Keratinocyte (primary cell): ENCODE results near the gene ZRANB1.

ENCODE experiments used
- EZH2 ChIP-seq: IDR thresholded peaks from one replicate; pipeline ENCODE4 v1.6.1; 2012; ENCODE audit warnings: inconsistent platforms, mild to moderate bottlenecking, low read length, moderate library complexity
- TF ChIP-seq, protein P1 (sequence below), 3 experiments: IDR thresholded peaks in 1 of 3; conservative IDR thresholded peaks in 1 of 3; optimal IDR thresholded peaks in 1 of 3; 2 replicates in 2 of 3; 3 replicates in 1 of 3; pipeline versions ENCODE3 to v1.5.1; 2011; ENCODE audit warnings: low read length in 3 of 3, mild to moderate bottlenecking in 3 of 3, moderate library complexity in 2 of 3, control low read depth in 1 of 3, inconsistent platforms in 1 of 3; ENCODE audit not compliant: insufficient read depth in 2 of 3; ENCODE audit errors: extremely low read depth in 1 of 3

DNA sequence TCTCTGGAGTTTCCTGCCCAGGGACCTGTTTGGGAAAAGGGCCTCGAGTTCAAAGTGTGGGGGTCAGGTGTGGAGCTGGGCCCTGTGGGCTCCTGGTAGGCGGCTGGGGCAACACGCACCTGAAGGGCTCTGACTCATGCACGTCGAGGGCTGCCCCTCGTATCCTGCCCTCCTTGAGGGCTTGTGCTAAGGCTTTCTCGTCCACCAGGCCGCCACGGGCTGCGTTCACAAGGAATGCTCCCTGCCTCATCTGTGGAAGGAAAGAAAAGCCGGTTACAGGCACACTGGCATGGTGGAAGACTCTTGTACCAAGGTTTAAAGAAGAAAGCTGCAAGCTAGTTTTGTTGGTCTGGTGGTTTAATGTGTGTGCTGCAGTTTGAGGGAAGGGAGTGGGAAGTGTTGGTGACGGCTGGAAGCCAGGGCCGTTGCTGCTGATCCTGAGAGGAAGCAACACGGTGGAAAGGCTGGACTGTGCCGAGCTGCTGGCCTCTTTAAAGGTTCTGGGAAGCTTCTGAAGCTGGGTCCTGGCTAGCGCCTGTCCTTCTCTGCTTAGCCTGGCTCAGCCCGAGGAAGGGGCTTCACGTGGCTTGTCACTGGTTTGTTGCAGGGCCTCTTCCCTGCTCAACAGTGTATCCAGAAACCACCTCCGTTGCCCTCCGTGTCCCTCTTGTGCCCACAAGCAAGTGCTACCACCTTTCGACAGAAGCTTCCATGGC is 52.0 kb downstream of the ZRANB1 start:
- TF ChIP-seq EZH2 = no peak
- TF ChIP-seq, protein P1, sequence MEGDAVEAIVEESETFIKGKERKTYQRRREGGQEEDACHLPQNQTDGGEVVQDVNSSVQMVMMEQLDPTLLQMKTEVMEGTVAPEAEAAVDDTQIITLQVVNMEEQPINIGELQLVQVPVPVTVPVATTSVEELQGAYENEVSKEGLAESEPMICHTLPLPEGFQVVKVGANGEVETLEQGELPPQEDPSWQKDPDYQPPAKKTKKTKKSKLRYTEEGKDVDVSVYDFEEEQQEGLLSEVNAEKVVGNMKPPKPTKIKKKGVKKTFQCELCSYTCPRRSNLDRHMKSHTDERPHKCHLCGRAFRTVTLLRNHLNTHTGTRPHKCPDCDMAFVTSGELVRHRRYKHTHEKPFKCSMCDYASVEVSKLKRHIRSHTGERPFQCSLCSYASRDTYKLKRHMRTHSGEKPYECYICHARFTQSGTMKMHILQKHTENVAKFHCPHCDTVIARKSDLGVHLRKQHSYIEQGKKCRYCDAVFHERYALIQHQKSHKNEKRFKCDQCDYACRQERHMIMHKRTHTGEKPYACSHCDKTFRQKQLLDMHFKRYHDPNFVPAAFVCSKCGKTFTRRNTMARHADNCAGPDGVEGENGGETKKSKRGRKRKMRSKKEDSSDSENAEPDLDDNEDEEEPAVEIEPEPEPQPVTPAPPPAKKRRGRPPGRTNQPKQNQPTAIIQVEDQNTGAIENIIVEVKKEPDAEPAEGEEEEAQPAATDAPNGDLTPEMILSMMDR (optimal IDR thresholded peaks at IDR 0.05 in 1 of 3, IDR thresholded peaks at IDR 0.05 in 1 of 3, conservative IDR thresholded peaks at IDR 0.05 in 1 of 3; ENCODE audit: extremely low read depth in 1 of 3, insufficient read depth in 2 of 3, low read length in 3 of 3) = no peak
